D341Med (cell line): ENCODE results near the gene LDB2.

Source experiments
- DNase-seq: peaks from one replicate; pipeline ENCODE4 v3.0.0; 2012; ENCODE audit warnings: low spot score

Gene LDB2

GRCh38 chr4:16802044-16802443 lies 96.4 kb downstream of the LDB2 start:
- no peak for DNase-seq

GRCh38 chr4:16801356-16801755 lies 97.1 kb downstream of the LDB2 start:
- no peak for DNase-seq

- peak; percentile 37 for DNase-seq
Measured at GRCh38 chr4:16794816-16795445, 103.5 kb downstream of the LDB2 start.

- DNase-seq = no peak
Measured at GRCh38 chr4:16791460-16791859, 107.0 kb downstream of the LDB2 start.

- DNase-seq = no peak
Measured at GRCh38 chr4:16790508-16790907, 107.9 kb downstream of the LDB2 start.

GRCh38 chr4:16788868-16789267 lies 109.6 kb downstream of the LDB2 start:
- no peak for DNase-seq

- peak; percentile 54 for DNase-seq
Measured at GRCh38 chr4:16785793-16786527, 112.5 kb downstream of the LDB2 start.

- DNase-seq = no peak
Measured at GRCh38 chr4:16783119-16783518, 115.3 kb downstream of the LDB2 start.

GRCh38 chr4:16779028-16779675 lies 119.3 kb downstream of the LDB2 start:
- no peak for DNase-seq

GRCh38 chr4:16777726-16778125 lies 120.7 kb downstream of the LDB2 start:
- no peak for DNase-seq

- DNase-seq = no peak
Measured at GRCh38 chr4:16775411-16776154, 122.9 kb downstream of the LDB2 start.

GRCh38 chr4:16772366-16772850 lies 126.0 kb downstream of the LDB2 start:
- DNase-seq = no peak

- no peak for DNase-seq
Measured at GRCh38 chr4:16770710-16771285, 127.6 kb downstream of the LDB2 start.

GRCh38 chr4:16767861-16768260 lies 130.6 kb downstream of the LDB2 start:
- no peak for DNase-seq

GRCh38 chr4:16767251-16767650 lies 131.2 kb downstream of the LDB2 start:
- no peak for DNase-seq

GRCh38 chr4:16765546-16765945 lies 132.9 kb downstream of the LDB2 start:
- DNase-seq = no peak

- DNase-seq = peak; percentile 40
Measured at GRCh38 chr4:16764622-16765021, 133.8 kb downstream of the LDB2 start.

GRCh38 chr4:16760617-16761363 lies 137.7 kb downstream of the LDB2 start:
- no peak for DNase-seq

- DNase-seq = no peak
Measured at GRCh38 chr4:16759931-16760582, 138.4 kb downstream of the LDB2 start.

- no peak for DNase-seq
Measured at GRCh38 chr4:16758816-16759215, 139.6 kb downstream of the LDB2 start.

- no peak for DNase-seq
Measured at GRCh38 chr4:16758255-16758654, 140.2 kb downstream of the LDB2 start.
